GM21423 (cell line): Measurements from ENCODE around the gene RNGTT.

Source experiments
- ATAC-seq: cut with Tn5 transposase; IDR thresholded peaks from one replicate; pipeline ENCODE4 v1.9.1; 2021; ENCODE audit warnings: mild to moderate bottlenecking, moderate library complexity; ENCODE audit not compliant: unreplicated experiment

Gene RNGTT

DNA sequence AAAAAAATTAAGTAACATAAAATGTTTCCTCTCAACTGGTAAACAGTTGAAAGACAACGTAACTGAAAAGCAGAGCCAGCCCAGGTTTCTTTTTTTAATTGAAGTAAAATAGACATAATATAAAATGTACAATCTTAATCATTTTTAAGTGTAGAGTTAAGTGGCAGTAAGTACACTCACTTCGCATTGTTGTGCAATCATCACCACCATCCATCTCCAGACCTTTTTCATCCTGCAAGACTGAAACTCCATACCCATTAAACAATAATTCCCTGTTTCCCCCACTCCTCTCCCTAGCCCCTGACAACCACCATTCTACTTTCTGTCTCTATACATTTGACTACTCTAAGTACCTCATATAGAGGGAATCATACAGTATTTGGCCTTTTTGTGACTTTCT lies 395.7 kb downstream of the RNGTT start:
- no peak for ATAC-seq

GRCh38 chr6:88566746-88567534 lies 396.5 kb downstream of the RNGTT start:
- no peak for ATAC-seq

GRCh38 chr6:88565836-88566235 lies 397.6 kb downstream of the RNGTT start:
- ATAC-seq = no peak

DNA sequence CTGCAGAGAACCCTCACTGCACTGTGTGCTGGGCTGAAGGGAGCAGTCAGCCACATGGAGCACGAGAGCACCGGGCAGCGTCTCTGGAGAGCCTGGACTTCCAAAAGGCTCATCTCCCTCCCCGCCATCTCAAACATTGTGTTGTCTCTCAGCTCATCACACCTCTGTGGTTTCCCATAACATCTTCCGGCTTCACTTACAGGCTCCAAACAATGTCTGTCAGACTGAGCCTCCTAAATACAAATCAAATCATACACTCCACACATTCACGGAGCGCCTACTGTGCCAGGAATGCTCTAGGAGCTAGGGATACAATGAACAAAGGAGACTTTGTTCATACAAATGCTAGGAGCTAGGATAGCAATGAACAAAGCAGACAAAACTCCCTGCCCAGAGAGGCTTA lies 398.0 kb downstream of the RNGTT start:
- no peak for ATAC-seq

GRCh38 chr6:88563277-88563625 lies 400.2 kb downstream of the RNGTT start:
- ATAC-seq = no peak

DNA sequence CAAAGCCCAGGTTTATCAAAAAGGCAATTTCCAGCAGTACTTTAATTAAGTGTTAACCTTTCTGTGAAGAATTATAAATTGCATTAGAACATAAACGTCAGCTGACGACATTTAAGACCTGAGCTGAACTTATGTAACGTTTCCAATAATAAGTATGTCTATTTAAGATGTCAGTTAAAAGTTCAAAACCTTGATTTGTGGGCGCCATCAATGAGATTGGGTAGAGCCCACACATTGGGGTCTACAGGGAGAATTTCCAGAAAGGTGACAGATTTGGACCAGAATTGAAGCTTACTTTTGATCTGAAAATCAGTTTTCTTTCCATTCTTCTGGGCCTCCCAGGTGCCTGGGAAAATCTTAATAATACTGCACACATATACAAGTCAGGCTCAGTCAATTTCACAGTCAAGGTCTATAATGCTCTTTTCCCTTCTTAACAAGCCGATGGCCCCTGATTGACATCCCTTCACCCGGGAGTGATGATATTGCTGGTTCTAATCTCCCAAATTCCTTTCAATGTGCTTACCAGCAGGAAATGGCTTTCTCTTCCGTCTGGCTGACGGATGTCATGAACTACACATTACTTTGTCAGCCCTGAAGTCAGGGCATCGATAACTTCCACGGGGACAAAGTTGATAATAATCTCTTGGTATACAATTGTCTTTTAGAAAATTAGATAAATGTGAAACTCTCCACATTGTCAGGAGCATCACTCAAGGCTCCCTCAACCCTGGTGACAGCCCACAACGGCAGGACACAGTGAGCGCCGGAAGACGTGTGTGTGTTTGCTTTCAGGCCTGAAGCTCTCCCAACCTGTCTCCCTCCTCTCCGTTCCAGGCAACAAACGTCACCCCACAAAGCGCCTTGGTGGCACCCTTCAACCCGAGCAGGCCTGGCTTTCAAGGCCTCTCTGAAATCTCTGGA lies 400.8 kb downstream of the RNGTT start:
- ATAC-seq = no peak

DNA sequence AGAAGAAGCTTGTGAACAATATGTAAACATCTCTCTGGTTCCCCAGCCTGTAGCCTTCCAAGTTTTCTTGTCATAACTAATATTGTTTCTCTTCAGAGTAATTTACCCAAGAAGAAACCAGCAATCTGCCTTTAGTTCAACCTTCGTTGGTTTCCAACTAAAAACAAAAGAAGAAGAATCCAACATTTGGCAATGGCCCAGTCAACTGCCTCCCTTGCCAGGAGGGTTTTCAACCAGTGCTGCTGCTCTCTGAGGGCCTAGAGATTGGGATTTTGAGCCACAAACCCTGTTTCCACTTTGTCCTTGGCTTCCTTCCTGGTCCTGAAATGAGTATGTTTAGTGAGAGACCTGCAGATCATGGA lies 401.5 kb downstream of the RNGTT start:
- no peak for ATAC-seq

GRCh38 chr6:88561034-88561953 lies 402.1 kb downstream of the RNGTT start:
- no peak for ATAC-seq
